Measurements from ENCODE around the gene STK4.

GRCh38 chr20:45036044-45036755 lies 69.9 kb downstream of the STK4 start:
- TF ChIP-seq USF2 (IDR thresholded peaks at IDR 0.05; ENCODE audit: low read depth, low read length) (no peak), CTCF (conservative IDR thresholded peaks at IDR 0.05; ENCODE audit: low read depth, low read length) (no peak), RFX5 (IDR thresholded peaks at IDR 0.05; ENCODE audit: low read depth, low read length) (no peak), RAD21 (IDR thresholded peaks at IDR 0.05; ENCODE audit: low read length) (no peak), CEBPB (IDR thresholded peaks at IDR 0.05; ENCODE audit: low read depth, low read length) (peak; percentile 96), POLR2A (IDR thresholded peaks at IDR 0.05; ENCODE audit: low read depth, low read length) (no peak), SMC3 (IDR thresholded peaks at IDR 0.05; ENCODE audit: low read depth, low read length) (no peak), ELK1 (IDR thresholded peaks at IDR 0.05; ENCODE audit: borderline replicate concordance, low read depth, low read length) (no peak)
